Right lobe of liver (tissue), 4 donors: ENCODE data around the gene LAIR2.
"Not testable (repeated sequence)": the region's sequence is repeated elsewhere in the genome, so short reads cannot be mapped to it uniquely, and the experiment has no call there.

Experiments
- CTCF ChIP-seq, 4 donors: fragments of 200-600 bp in 3 of 4; fragments of 450-650 bp in 1 of 4; IDR thresholded peaks; one replicate each; pipeline versions ENCODE4 v1.5.1 to v1.8.0; 2016 to 2022; ENCODE audit warnings: antibody characterized with exemption in 4 of 4, mild to moderate bottlenecking in 2 of 4
- POLR2A ChIP-seq: fragments of 450-650 bp; IDR thresholded peaks from one replicate; pipeline ENCODE4 v1.6.1; 2017; ENCODE audit warnings: antibody characterized with exemption, mild to moderate bottlenecking
- donor health status: DM: no; HTN: no; CAD: no.
- donor health status: DM: no; HTN: no; CAD: no.
- donor health status: DM: no; HTN: yes; CAD: no.

GRCh38 chr19:54498451-54498772, 4.2 kb upstream of the LAIR2 start:
- not testable (repeated sequence) for TF ChIP-seq CTCF (IDR thresholded peaks at IDR 0.05); POLR2A
